ENCODE measurements around the gene TBC1D22B. TPM values are rescaled to one million over a fixed set of nuclear protein-coding genes. Genes with fewer than 3 reads are reported as not detected.
A peak's percentile ranks its signal among the peaks of the same experiment; 100 is the strongest.

Gene TBC1D22B
- total RNA-seq, result 6.3 TPM
- long read RNA-seq, partial matches to known transcripts, result 0 of 4 reads
- long read RNA-seq, other reads (novel, unspliced or antisense), result 1 of 4 reads

- ATAC-seq, result peak; percentile 100
- intact Hi-C loops (cut with DNase I), result loop anchor here (2.0 kb wide), 1 partner anchor 27 kb away; no protein-coding TSS in a partner anchor
- DNase-seq (ENCODE audit: missing footprints), result peak; percentile 96
Observed at GRCh38 chr6:37257634-37258404, at the start of gene TBC1D22B, which contains the start of gene TMEM217. TSS of gene TBC1D22B (plus strand) at chr6:37257772. CDS start at chr6:37257918, 146 bp downstream. TSS of gene TMEM217 (minus strand) at chr6:37258144. CDS start at chr6:37219030, 39,114 bp downstream.

GRCh38 chr6:37207903-37208456 is 49.6 kb upstream of the TBC1D22B start:
- intact Hi-C loops (cut with DNase I), result no loop called here
- DNase-seq (ENCODE audit: missing footprints), result peak; percentile 91
- ATAC-seq, result peak; percentile 67

- ATAC-seq (no peak), DNase-seq (ENCODE audit: missing footprints) (no peak)
- intact Hi-C loops (cut with DNase I), result no loop called here
Observed at GRCh38 chr6:37208793-37209192, 48.8 kb upstream of the TBC1D22B start.

GRCh38 chr6:37209461-37210205 is 47.9 kb upstream of the TBC1D22B start:
- ATAC-seq (no peak), DNase-seq (ENCODE audit: missing footprints) (no peak)
- intact Hi-C loops (cut with DNase I), result loop anchor here (1.0 to 10.0 kb wide), 5 partner anchors 37 to 445 kb away; partner anchors contain the start of gene C6orf89

- intact Hi-C loops (cut with DNase I), result loop anchor here (1.0 to 10.0 kb wide), 5 partner anchors 38 to 446 kb away; partner anchors contain the start of gene C6orf89
- DNase-seq (ENCODE audit: missing footprints) (no peak), ATAC-seq (peak; percentile 83)
Observed at GRCh38 chr6:37210313-37210968, 47.1 kb upstream of the TBC1D22B start.

GRCh38 chr6:37212268-37212667 is 45.3 kb upstream of the TBC1D22B start:
- no peak for DNase-seq (ENCODE audit: missing footprints)
- intact Hi-C loops (cut with DNase I), result loop anchor here (5.0 to 10.0 kb wide), 2 partner anchors 325 to 447 kb away; partner anchors contain the start of gene C6orf89
- no peak for ATAC-seq

- intact Hi-C loops (cut with DNase I), result loop anchor here (10.0 kb wide), 1 partner anchor 453 kb away; no protein-coding TSS in a partner anchor
- no peak for DNase-seq (ENCODE audit: missing footprints)
- no peak for ATAC-seq
Observed at GRCh38 chr6:37218061-37218460, 39.5 kb upstream of the TBC1D22B start.

- ATAC-seq, result no peak
- intact Hi-C loops (cut with DNase I), result loop anchor here (10.0 kb wide), 1 partner anchor 454 kb away; no protein-coding TSS in a partner anchor
- DNase-seq (ENCODE audit: missing footprints), result no peak
Observed at GRCh38 chr6:37218511-37218910, 39.1 kb upstream of the TBC1D22B start.

- ATAC-seq (peak; percentile 13), DNase-seq (ENCODE audit: missing footprints) (no peak)
- intact Hi-C loops (cut with DNase I), result no loop called here
Observed at GRCh38 chr6:37221585-37222124, 35.9 kb upstream of the TBC1D22B start.

- DNase-seq (ENCODE audit: missing footprints) (peak; percentile 92), ATAC-seq (peak; percentile 97)
- intact Hi-C loops (cut with DNase I), result no loop called here
Observed at GRCh38 chr6:37222125-37222967, 35.2 kb upstream of the TBC1D22B start.

GRCh38 chr6:37222992-37223391 is 34.6 kb upstream of the TBC1D22B start:
- ATAC-seq, result no peak
- DNase-seq (ENCODE audit: missing footprints), result no peak
- intact Hi-C loops (cut with DNase I), result no loop called here

- DNase-seq (ENCODE audit: missing footprints) (no peak), ATAC-seq (no peak)
- intact Hi-C loops (cut with DNase I), result no loop called here
Observed at GRCh38 chr6:37225350-37226169, 32.0 kb upstream of the TBC1D22B start.

- intact Hi-C loops (cut with DNase I), result no loop called here
- ATAC-seq, result no peak
- no peak for DNase-seq (ENCODE audit: missing footprints)
Observed at GRCh38 chr6:37230104-37230503, 27.5 kb upstream of the TBC1D22B start.

GRCh38 chr6:37232430-37233017 is 25.0 kb upstream of the TBC1D22B start:
- intact Hi-C loops (cut with DNase I), result no loop called here
- ATAC-seq, result no peak

GRCh38 chr6:37233541-37233940 is 24.0 kb upstream of the TBC1D22B start:
- no peak for ATAC-seq
- intact Hi-C loops (cut with DNase I), result no loop called here
- no peak for DNase-seq (ENCODE audit: missing footprints)

More at GRCh38 chr6:37232430-37233017, 25.0 kb upstream of the TBC1D22B start:
- no peak for DNase-seq (ENCODE audit: missing footprints)

GRCh38 chr6:37236921-37237320 is 20.7 kb upstream of the TBC1D22B start:
- ATAC-seq, result no peak
- intact Hi-C loops (cut with DNase I), result no loop called here

More at GRCh38 chr6:37236921-37237320, 20.7 kb upstream of the TBC1D22B start:
- no peak for DNase-seq (ENCODE audit: missing footprints)
